Left colon (tissue), 2 donors: ENCODE measurements around the gene RPL34. TPM values are rescaled to one million over a fixed set of nuclear protein-coding genes. Genes with fewer than 3 reads are reported as not detected.
A peak's percentile ranks its signal among the peaks of the same experiment; 100 is the strongest.
"Not testable (repeated sequence)": the region's sequence is repeated elsewhere in the genome, so short reads cannot be mapped to it uniquely, and the experiment has no call there.

Experiments used
- ATAC-seq: fragments of 200-7000 bp; cut with Tn5 transposase; one replicate; pipeline ENCODE4 v1.9.1; 2020; ENCODE audit warnings: mild to moderate bottlenecking, moderate library complexity
- DNase-seq, 2 donors: peaks; one replicate each; pipeline ENCODE4 v3.0.0-alpha.2; 2020
- intact Hi-C, 2 donors: fragments of 100-400 bp; cut with DNase I in 1 of 2; cut with micrococcal nuclease in 1 of 2; formaldehyde crosslinking; loops; one replicate each; pipeline versions ENCODE4 v1.11.2 to v1.14.0; 2022; cut with DNase I, micrococcal nuclease
- long read RNA-seq: library from polyadenylated mRNA; unstranded; transcript quantifications from one replicate; pipeline ENCODE4 v2.0.0, GENCODE V29; 2021
- total RNA-seq, 2 donors: library from RNA; stranded (reverse); fragmentation: NEBNext Ultra II Directional; extraction: Animal tissue kit (Norgen Biotek cat#: 25700); gene quantifications; one replicate each; pipeline ENCODE4 v1.2.1, GENCODE V29; 2021
- donor health status: DM: no; HTN: no; CAD: no.
- donor health status: DM: yes; HTN: yes; CAD: no.

The RPL34 gene
- 100 to 1,000 TPM; 831 to 980 TPM for total RNA-seq
- long read RNA-seq, transcript RPL34-202 (5 exons, 441 nt) = major isoform, 273 of 323 reads
- long read RNA-seq, transcript RPL34-206 (2 exons, 629 nt) = minor isoform, 19 of 323 reads
- long read RNA-seq, partial matches to known transcripts = 17 of 323 reads
- long read RNA-seq, other reads (novel, unspliced or antisense) = 10 of 323 reads

- DNase-seq (peak; percentile 97), ATAC-seq (peak; percentile 99)
- intact Hi-C loops = no loop called here
These were observed at the start of gene RPL34 for GRCh38 chr4:108620101-108620932. TSS of gene RPL34 (plus strand) at chr4:108620576. CDS start at chr4:108621960, 1,384 bp downstream.

- DNase-seq (no peak), ATAC-seq (no peak)
- intact Hi-C loops = loop anchor here (5.0 to 10.0 kb wide), 2 partner anchors 546 to 554 kb away; no protein-coding TSS in a partner anchor
These were observed 49.3 kb upstream of the RPL34 start for GRCh38 chr4:108570993-108571569.

GRCh38 chr4:108574402-108574801, 46.0 kb upstream of the RPL34 start:
- intact Hi-C loops = loop anchor here (5.0 to 10.0 kb wide), 2 partner anchors 550 to 557 kb away; no protein-coding TSS in a partner anchor
- DNase-seq = no peak
- no peak for ATAC-seq

- ATAC-seq (no peak), DNase-seq (no peak)
These were observed 39.3 kb upstream of the RPL34 start for GRCh38 chr4:108581083-108581482.

GRCh38 chr4:108586778-108587177, 33.6 kb upstream of the RPL34 start:
- no peak for DNase-seq
- ATAC-seq = no peak
- intact Hi-C loops = no loop called here

More at GRCh38 chr4:108581083-108581482, 39.3 kb upstream of the RPL34 start:
- intact Hi-C loops = no loop called here

GRCh38 chr4:108588878-108589277, 31.5 kb upstream of the RPL34 start:
- intact Hi-C loops = no loop called here
- ATAC-seq (no peak), DNase-seq (no peak)

GRCh38 chr4:108589961-108590360, 30.4 kb upstream of the RPL34 start:
- ATAC-seq (no peak), DNase-seq (no peak)
- intact Hi-C loops = no loop called here

- intact Hi-C loops = no loop called here
- no peak for ATAC-seq
- DNase-seq = no peak
These were observed 29.6 kb upstream of the RPL34 start for GRCh38 chr4:108590776-108591175.

GRCh38 chr4:108592674-108592986, 27.7 kb upstream of the RPL34 start:
- ATAC-seq (no peak), DNase-seq (no peak)
- intact Hi-C loops = no loop called here

- ATAC-seq, intact Hi-C loops, DNase-seq: not testable (repeated sequence)
These were observed 26.1 kb upstream of the RPL34 start for GRCh38 chr4:108594296-108594695.

- intact Hi-C loops = no loop called here
- DNase-seq (no peak), ATAC-seq (no peak)
These were observed 24.0 kb upstream of the RPL34 start for GRCh38 chr4:108596344-108596743.

GRCh38 chr4:108601106-108601505, 19.3 kb upstream of the RPL34 start:
- intact Hi-C loops = no loop called here
- ATAC-seq = no peak
- no peak for DNase-seq

GRCh38 chr4:108601532-108601931, 18.8 kb upstream of the RPL34 start:
- ATAC-seq = no peak
- intact Hi-C loops = no loop called here
- no peak for DNase-seq

GRCh38 chr4:108602163-108602562, 18.2 kb upstream of the RPL34 start:
- DNase-seq = no peak
- no peak for ATAC-seq
- intact Hi-C loops = no loop called here

GRCh38 chr4:108607079-108607815, 13.1 kb upstream of the RPL34 start:
- intact Hi-C loops = no loop called here
- ATAC-seq (no peak), DNase-seq (no peak)

GRCh38 chr4:108611365-108611764, 9.0 kb upstream of the RPL34 start:
- no peak for ATAC-seq
- intact Hi-C loops = no loop called here
- no peak for DNase-seq

- intact Hi-C loops = no loop called here
- ATAC-seq (no peak), DNase-seq (no peak)
These were observed 8.0 kb upstream of the RPL34 start for GRCh38 chr4:108612365-108612764.

GRCh38 chr4:108619372-108620100, 840 bp upstream of the RPL34 start:
- intact Hi-C loops = no loop called here
- ATAC-seq (no peak), DNase-seq (no peak)
